ENCODE results near the gene NDST1.

The NDST1 gene

GRCh38 chr5:150561192-150561512 is 53.2 kb downstream of the NDST1 start:
- H3K27ac ChIP-seq, result no peak overlapping the region
- H3K27me3 ChIP-seq (replicated peaks), result no peaks in the 10 kb centered on the region
- peaks cover 9% of the 10 kb centered on the region for H3K36me3 ChIP-seq (replicated peaks)
- no peak for DNase-seq
- H3K4me3 ChIP-seq (ENCODE audit: low read depth, low read length), result no peak overlapping the region
- in situ Hi-C loops (cut with HindIII; ENCODE audit: low pct_ligation_motif_present, low sequenced_read_pairs), result loop anchor here (25.0 kb wide), 1 partner anchor 101 kb away; the partner anchor contains the start of gene MYOZ3
- TF ChIP-seq CTCF (IDR thresholded peaks at IDR 0.05; ENCODE audit: low read depth, low read length, missing control alignments), result no peak

DNA sequence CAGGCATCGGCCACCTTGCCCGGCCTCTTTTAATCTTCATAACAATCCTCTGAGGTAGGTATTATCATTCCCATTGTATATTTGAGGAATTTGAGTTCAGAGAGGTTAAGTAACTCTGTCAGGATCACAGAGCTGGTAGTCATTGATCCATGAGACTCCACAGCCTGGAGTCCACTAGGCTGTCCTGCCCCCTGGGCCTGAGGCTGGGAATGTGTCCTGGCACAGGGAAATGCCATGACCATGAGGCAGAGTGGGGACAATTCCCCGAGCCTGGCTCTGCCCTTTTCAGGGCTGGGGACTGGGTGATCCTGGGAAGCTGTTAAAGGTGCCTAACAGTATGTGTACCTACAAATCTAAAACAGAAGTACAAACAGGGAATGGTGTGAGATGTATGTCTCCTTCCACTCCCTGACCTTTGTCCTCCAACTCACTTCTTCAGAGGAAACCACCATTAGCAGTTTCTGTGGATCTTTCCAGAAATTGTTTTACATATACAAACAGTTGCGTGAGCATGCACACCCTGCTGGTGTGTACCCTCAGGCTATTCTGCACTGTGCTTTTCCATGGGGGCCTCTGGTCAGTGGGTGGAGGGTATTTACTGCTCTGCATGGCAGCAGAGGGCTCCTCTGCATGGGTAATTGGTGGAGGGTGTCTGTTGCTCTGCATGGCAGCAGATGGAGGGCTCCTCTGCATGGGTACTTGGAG is 53.8 kb downstream of the NDST1 start:
- Histone ChIP-seq H3K36me3 (replicated peaks) (peaks cover 5% of the 10 kb centered on the region), H3K27me3 (replicated peaks) (no peaks in the 10 kb centered on the region)
- in situ Hi-C loops (cut with HindIII; ENCODE audit: low pct_ligation_motif_present, low sequenced_read_pairs), result loop anchor here (25.0 kb wide), 1 partner anchor 101 kb away; the partner anchor contains the start of gene MYOZ3

GRCh38 chr5:150562832-150563231 is 54.9 kb downstream of the NDST1 start:
- Histone ChIP-seq H3K27me3 (replicated peaks) (no peaks in the 10 kb centered on the region), H3K36me3 (replicated peaks) (no peaks in the 10 kb centered on the region), H3K4me3 (ENCODE audit: low read depth, low read length) (no peak overlapping the region), H3K27ac (no peak overlapping the region)
- DNase-seq, result peak; percentile 64
- in situ Hi-C loops (cut with HindIII; ENCODE audit: low pct_ligation_motif_present, low sequenced_read_pairs), result loop anchor here (25.0 kb wide), 1 partner anchor 99 kb away; the partner anchor contains the start of gene MYOZ3
- peak; percentile 54 for TF ChIP-seq CTCF (IDR thresholded peaks at IDR 0.05; ENCODE audit: low read depth, low read length, missing control alignments)

More for the DNA sequence above, 53.8 kb downstream of the NDST1 start:
- TF ChIP-seq CTCF (IDR thresholded peaks at IDR 0.05; ENCODE audit: low read depth, low read length, missing control alignments), result no peak
- no peak overlapping the region for H3K4me3 ChIP-seq (ENCODE audit: low read depth, low read length)
- H3K27ac ChIP-seq, result no peak overlapping the region
- DNase-seq, result no peak

- H3K27ac ChIP-seq, result no peak overlapping the region
- TF ChIP-seq CTCF (IDR thresholded peaks at IDR 0.05; ENCODE audit: low read depth, low read length, missing control alignments), result no peak
- in situ Hi-C loops (cut with HindIII; ENCODE audit: low pct_ligation_motif_present, low sequenced_read_pairs), result loop anchor here (25.0 kb wide), 1 partner anchor 96 kb away; the partner anchor contains the start of gene MYOZ3
- H3K36me3 ChIP-seq (replicated peaks), result no peaks in the 10 kb centered on the region
- DNase-seq, result no peak
- H3K27me3 ChIP-seq (replicated peaks), result no peaks in the 10 kb centered on the region
- no peak overlapping the region for H3K4me3 ChIP-seq (ENCODE audit: low read depth, low read length)
These were observed 57.9 kb downstream of the NDST1 start for GRCh38 chr5:150565868-150566267.

- Histone ChIP-seq H3K4me3 (ENCODE audit: low read depth, low read length) (no peak overlapping the region), H3K27ac (peak overlapping the region; percentile 59), H3K36me3 (replicated peaks) (no peaks in the 10 kb centered on the region), H3K27me3 (replicated peaks) (no peaks in the 10 kb centered on the region)
- in situ Hi-C loops (cut with HindIII; ENCODE audit: low pct_ligation_motif_present, low sequenced_read_pairs), result loop anchor here (25.0 kb wide), 1 partner anchor 95 kb away; the partner anchor contains the start of gene MYOZ3
- peak; percentile 65 for DNase-seq
- TF ChIP-seq CTCF (IDR thresholded peaks at IDR 0.05; ENCODE audit: low read depth, low read length, missing control alignments), result no peak
These were observed 59.2 kb downstream of the NDST1 start for GRCh38 chr5:150567031-150567717.

Data from brain microvascular endothelial cell (primary cell).